ENCODE results near the gene ATP8A2. TPM values are rescaled to one million over a fixed set of nuclear protein-coding genes. Genes with fewer than 3 reads are reported as not detected.

The ATP8A2 gene
- total RNA-seq, 2 donors from 2014 or later = 0.41 to 1.6 TPM

DNA sequence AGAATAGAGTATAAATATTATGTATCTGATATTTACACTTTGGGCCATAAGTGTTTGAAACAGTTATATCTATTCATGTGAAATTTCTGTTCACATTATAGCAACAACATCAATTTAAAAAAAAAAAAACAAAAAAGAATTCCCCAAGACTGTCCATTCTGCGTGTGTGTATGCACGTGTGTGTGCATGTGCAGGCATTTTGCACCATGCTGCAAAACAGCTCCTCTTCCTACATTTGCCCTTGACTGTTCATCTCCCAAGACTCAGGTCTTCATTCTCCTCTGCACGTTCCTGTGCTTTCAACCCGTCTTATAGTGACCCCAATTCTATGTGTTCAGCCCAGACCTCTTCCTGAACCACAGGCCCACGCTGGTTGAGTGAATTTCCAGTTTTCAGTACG is 530.7 kb downstream of the ATP8A2 start:
- ATAC-seq (ENCODE audit: insufficient number of reproducible peaks, low FRiP score, low read depth) = no peak
- no peaks in the 10 kb centered on the region for H3K9me3 ChIP-seq
- TF ChIP-seq CTCF (IDR thresholded peaks at IDR 0.05) = no peak
- H3K4me3 ChIP-seq = no peak overlapping the region
- H3K4me1 ChIP-seq (ENCODE audit: control insufficient read depth in 1 of 2, low read depth in 2 of 2) = no peaks in the 10 kb centered on the region
- no peak for DNase-seq (ENCODE audit: low spot score)
- H3K36me3 ChIP-seq = no peaks in the 10 kb centered on the region
- H3K27me3 ChIP-seq (replicated peaks; ENCODE audit: insufficient read depth) = no peaks in the 10 kb centered on the region
- no peak overlapping the region for H3K27ac ChIP-seq

- no peaks in the 10 kb centered on the region for H3K4me1 ChIP-seq (ENCODE audit: control insufficient read depth in 1 of 2, low read depth in 2 of 2)
- H3K36me3 ChIP-seq = no peaks in the 10 kb centered on the region
- no peaks in the 10 kb centered on the region for H3K9me3 ChIP-seq
- no peaks in the 10 kb centered on the region for H3K27me3 ChIP-seq (replicated peaks; ENCODE audit: insufficient read depth)
- TF ChIP-seq CTCF (IDR thresholded peaks at IDR 0.05) = no peak
- no peak overlapping the region for H3K27ac ChIP-seq
- ATAC-seq (ENCODE audit: insufficient number of reproducible peaks, low FRiP score, low read depth) (no peak), DNase-seq (ENCODE audit: low spot score) (no peak)
- H3K4me3 ChIP-seq = no peak overlapping the region
Measured at GRCh38 chr13:25902891-25903341, 531.1 kb downstream of the ATP8A2 start.

DNA sequence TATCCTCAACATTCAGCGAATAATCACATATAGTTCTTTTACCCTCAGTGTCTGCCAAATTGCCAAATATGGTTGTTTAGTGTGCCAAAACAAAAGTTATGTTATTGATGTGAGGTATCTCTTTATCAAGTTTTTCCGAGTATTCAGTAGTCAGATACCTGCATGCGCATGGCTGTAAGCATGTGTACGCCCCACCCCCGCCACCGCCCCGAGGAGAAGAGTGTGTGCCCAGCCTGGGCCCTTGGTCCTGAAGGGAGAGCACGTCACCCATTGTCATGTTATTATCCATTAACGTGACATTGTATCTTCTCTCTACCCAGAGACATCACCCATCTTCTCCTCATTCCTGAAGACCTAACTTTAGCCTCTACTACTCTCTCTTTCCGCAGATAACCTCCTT is 533.1 kb downstream of the ATP8A2 start:
- no peak for TF ChIP-seq CTCF (IDR thresholded peaks at IDR 0.05)
- H3K27me3 ChIP-seq (replicated peaks; ENCODE audit: insufficient read depth) = peaks cover 1% of the 10 kb centered on the region
- no peaks in the 10 kb centered on the region for H3K36me3 ChIP-seq
- no peak overlapping the region for H3K27ac ChIP-seq
- DNase-seq (ENCODE audit: low spot score) (no peak), ATAC-seq (ENCODE audit: insufficient number of reproducible peaks, low FRiP score, low read depth) (no peak)
- H3K4me1 ChIP-seq (ENCODE audit: control insufficient read depth in 1 of 2, low read depth in 2 of 2) = no peaks in the 10 kb centered on the region
- H3K9me3 ChIP-seq = no peaks in the 10 kb centered on the region
- no peak overlapping the region for H3K4me3 ChIP-seq

GRCh38 chr13:25905611-25906010 is 533.8 kb downstream of the ATP8A2 start:
- no peaks in the 10 kb centered on the region for H3K4me1 ChIP-seq (ENCODE audit: control insufficient read depth in 1 of 2, low read depth in 2 of 2)
- no peak for TF ChIP-seq CTCF (IDR thresholded peaks at IDR 0.05)
- H3K27ac ChIP-seq = no peak overlapping the region
- peaks cover 3% of the 10 kb centered on the region for H3K27me3 ChIP-seq (replicated peaks; ENCODE audit: insufficient read depth)
- no peak for DNase-seq (ENCODE audit: low spot score)
- no peaks in the 10 kb centered on the region for H3K36me3 ChIP-seq
- no peak overlapping the region for H3K4me3 ChIP-seq
- ATAC-seq (ENCODE audit: insufficient number of reproducible peaks, low FRiP score, low read depth) = no peak
- H3K9me3 ChIP-seq = no peaks in the 10 kb centered on the region

DNA sequence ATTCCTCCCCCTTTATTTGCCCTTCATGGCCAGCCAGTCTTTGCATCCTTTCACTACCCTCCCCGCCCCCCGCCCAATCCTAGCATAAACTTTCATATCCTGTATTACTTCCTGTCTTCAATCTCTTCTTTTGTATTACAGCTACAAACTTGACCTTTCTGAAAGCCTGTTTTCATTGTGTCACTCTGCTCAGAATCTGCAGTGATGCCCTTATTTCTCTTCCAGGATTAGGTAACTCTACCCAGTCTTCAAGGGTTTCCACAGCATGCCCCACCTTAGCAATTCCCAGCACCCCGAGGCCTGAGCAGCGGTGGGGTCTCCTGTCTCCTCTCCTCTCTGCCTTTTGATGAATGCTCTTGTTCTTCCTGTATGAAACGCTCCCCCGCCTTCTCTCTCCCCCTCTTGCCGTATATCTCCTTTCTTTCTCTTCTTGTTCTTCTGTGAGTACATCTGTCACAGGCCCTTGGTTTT is 534.5 kb downstream of the ATP8A2 start:
- Histone ChIP-seq H3K27ac (no peak overlapping the region), H3K4me1 (ENCODE audit: control insufficient read depth in 1 of 2, low read depth in 2 of 2) (no peaks in the 10 kb centered on the region), H3K4me3 (no peak overlapping the region), H3K36me3 (no peaks in the 10 kb centered on the region), H3K27me3 (replicated peaks; ENCODE audit: insufficient read depth) (peaks cover 3% of the 10 kb centered on the region), H3K9me3 (no peaks in the 10 kb centered on the region)
- no peak for TF ChIP-seq CTCF (IDR thresholded peaks at IDR 0.05)
- DNase-seq (ENCODE audit: low spot score) = no peak
- no peak for ATAC-seq (ENCODE audit: insufficient number of reproducible peaks, low FRiP score, low read depth)
